MCF 10A (cell line): ENCODE data around the gene ENTPD5. TPM values are rescaled to one million over a fixed set of nuclear protein-coding genes. Genes with fewer than 3 reads are reported as not detected.
A peak's percentile ranks its signal among the peaks of the same experiment; 100 is the strongest.

Source experiments
- BruUV-seq: library from RNA; stranded (reverse); fragments of 400-500 nt; replicated peaks from 2 replicates; lab custom pipeline; 2021; lab: Mats Ljungman, UMichigan
- CTCF ChIA-PET: fragments of 300-600 bp; sonication (Branson Sonifier 250); formaldehyde crosslinking; extraction: SDS; loops from one replicate; lab custom pipeline; 2021; ENCODE audit warnings: antibody characterized with exemption, inconsistent platforms; lab: Yijun Ruan, JAX
- POLR2A ChIA-PET: fragments of 300-600, 350-650 bp; sonication (Branson Sonifier 250); formaldehyde crosslinking; extraction: SDS; loops from one replicate; lab custom pipeline; 2020; ENCODE audit warnings: antibody characterized with exemption, inconsistent platforms; lab: Yijun Ruan, JAX
- DNase-seq: peaks from one replicate; pipeline ENCODE4 v3.0.0-alpha.2; 2018; ENCODE audit not compliant: unreplicated experiment
- H3K27ac Mint-ChIP-seq: one replicate; pipeline ENCODE4 v1.8.0; 2022; ENCODE audit warnings: mild to moderate bottlenecking, low read depth, mixed read lengths; ENCODE audit not compliant: unreplicated experiment
- H3K27me3 Mint-ChIP-seq: one replicate; pipeline ENCODE4 v1.8.0; 2022; ENCODE audit warnings: mixed read lengths; ENCODE audit not compliant: insufficient read depth, unreplicated experiment
- H3K36me3 Mint-ChIP-seq: one replicate; pipeline ENCODE4 v1.8.0; 2022; ENCODE audit warnings: mild to moderate bottlenecking, moderate library complexity, mixed read lengths; ENCODE audit not compliant: insufficient read depth, unreplicated experiment
- H3K4me1 Mint-ChIP-seq: one replicate; pipeline ENCODE4 v1.8.0; 2022; ENCODE audit warnings: mixed read lengths; ENCODE audit not compliant: insufficient read depth, unreplicated experiment
- H3K4me3 Mint-ChIP-seq: one replicate; pipeline ENCODE4 v1.8.0; 2022; ENCODE audit warnings: mild to moderate bottlenecking, moderate library complexity, mixed read lengths; ENCODE audit not compliant: unreplicated experiment
- H3K9me3 Mint-ChIP-seq: one replicate; pipeline ENCODE4 v1.8.0; 2022; ENCODE audit warnings: mixed read lengths; ENCODE audit not compliant: unreplicated experiment
- intact Hi-C: fragments of 100-400 bp; cut with micrococcal nuclease; formaldehyde crosslinking; loops from 2 replicates; pipeline ENCODE4 v1.14.1; 2022
- total RNA-seq: library from RNA; stranded (reverse); gene quantifications from 2 replicates; pipeline ENCODE4 v1.2.3, GENCODE V29; 2022
- TF ChIP-seq, protein P1 (sequence below): fragments of 200-600 bp; IDR thresholded peaks from one replicate; pipeline ENCODE4 v1.8.0; 2022; ENCODE audit warnings: antibody characterized with exemption, mild to moderate bottlenecking; ENCODE audit not compliant: unreplicated experiment

ENTPD5 gene
- total RNA-seq, 1 experiment from 2014 or later: 13.9 TPM

DNA sequence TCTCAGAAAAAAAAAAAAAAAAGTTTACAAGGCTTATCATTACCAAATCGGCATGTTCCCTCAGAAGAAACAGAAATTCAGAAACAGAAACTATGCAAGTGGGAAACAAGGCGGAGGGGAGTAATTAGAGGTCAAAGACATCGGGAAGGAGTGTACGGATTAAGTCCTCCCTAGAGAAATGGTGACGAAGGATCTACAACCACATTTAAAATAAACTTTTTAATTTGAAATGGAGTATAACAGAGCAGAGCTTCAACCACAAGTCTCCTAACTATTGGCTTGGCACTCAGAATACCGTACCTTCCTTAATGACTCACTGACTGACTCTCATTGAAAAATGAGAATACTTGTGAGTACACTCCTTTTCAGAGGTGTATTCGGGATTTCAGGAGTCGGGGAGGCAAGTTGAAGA lies 908 bp downstream of the ENTPD5 start:
- Mint-ChIP-seq H3K27ac (peak overlapping the region; percentile 96), H3K4me1 (peaks cover 6% of the 10 kb centered on the region), H3K4me3 (peak overlapping the region; percentile 96), H3K36me3 (peaks cover 6% of the 10 kb centered on the region), H3K9me3 (no peaks in the 10 kb centered on the region), H3K27me3 (no peaks in the 10 kb centered on the region)
- peak; percentile 72 for DNase-seq
- ChIA-PET POLR2A (interaction anchor here (0.6 to 2.2 kb wide), 21 partner anchors 9 to 960 kb away, joined by 3 to 24 read pairs (median 4); partner anchors contain the start of genes ABCD4, ALDH6A1, COQ6 and FAM161B), CTCF (interaction anchor here (0.6 to 1.2 kb wide), 4 partner anchors 14 to 603 kb away, joined by 3 to 5 read pairs (median 3); no protein-coding TSS in a partner anchor)
- TSS peak; percentile 39 for BruUV-seq
- TF ChIP-seq, protein P1, sequence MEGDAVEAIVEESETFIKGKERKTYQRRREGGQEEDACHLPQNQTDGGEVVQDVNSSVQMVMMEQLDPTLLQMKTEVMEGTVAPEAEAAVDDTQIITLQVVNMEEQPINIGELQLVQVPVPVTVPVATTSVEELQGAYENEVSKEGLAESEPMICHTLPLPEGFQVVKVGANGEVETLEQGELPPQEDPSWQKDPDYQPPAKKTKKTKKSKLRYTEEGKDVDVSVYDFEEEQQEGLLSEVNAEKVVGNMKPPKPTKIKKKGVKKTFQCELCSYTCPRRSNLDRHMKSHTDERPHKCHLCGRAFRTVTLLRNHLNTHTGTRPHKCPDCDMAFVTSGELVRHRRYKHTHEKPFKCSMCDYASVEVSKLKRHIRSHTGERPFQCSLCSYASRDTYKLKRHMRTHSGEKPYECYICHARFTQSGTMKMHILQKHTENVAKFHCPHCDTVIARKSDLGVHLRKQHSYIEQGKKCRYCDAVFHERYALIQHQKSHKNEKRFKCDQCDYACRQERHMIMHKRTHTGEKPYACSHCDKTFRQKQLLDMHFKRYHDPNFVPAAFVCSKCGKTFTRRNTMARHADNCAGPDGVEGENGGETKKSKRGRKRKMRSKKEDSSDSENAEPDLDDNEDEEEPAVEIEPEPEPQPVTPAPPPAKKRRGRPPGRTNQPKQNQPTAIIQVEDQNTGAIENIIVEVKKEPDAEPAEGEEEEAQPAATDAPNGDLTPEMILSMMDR: no peak
- intact Hi-C loops: loop anchor here (1.0 to 2.0 kb wide), 2 partner anchors 66 to 67 kb away; partner anchors contain the start of genes ALDH6A1, COQ6, FAM161B and LIN52

DNA sequence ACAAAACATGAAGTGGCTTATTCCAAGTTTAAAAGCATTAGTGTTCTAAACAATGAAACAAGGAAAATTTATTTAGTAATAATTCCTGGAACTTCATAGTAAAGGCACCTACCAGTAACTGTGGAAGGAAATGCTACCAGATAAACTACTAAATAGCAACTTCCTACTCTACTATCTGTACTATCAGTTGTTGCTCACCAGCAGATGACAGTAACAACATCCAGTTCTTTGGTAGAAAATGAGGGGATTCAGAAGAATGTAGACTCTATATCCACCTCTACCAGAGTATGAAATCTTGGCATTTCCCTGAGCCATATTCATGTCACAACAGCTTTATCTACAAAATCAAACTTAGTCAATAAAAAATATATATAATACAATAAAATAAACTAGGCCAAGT lies 3.1 kb downstream of the ENTPD5 start:
- H3K9me3 Mint-ChIP-seq: no peaks in the 10 kb centered on the region
- ChIA-PET CTCF (no interaction called here), POLR2A (interaction anchor here (0.7 kb wide), 1 partner anchor 206 kb away, joined by 3 read pairs; no protein-coding TSS in a partner anchor)
- no peak overlapping the region for H3K4me3 Mint-ChIP-seq
- peaks cover 6% of the 10 kb centered on the region for H3K4me1 Mint-ChIP-seq
- no peaks in the 10 kb centered on the region for H3K27me3 Mint-ChIP-seq
- TF ChIP-seq, protein P1: no peak
- no peak overlapping the region for H3K27ac Mint-ChIP-seq
- DNase-seq: no peak
- intact Hi-C loops: no loop called here
- H3K36me3 Mint-ChIP-seq: peaks cover 18% of the 10 kb centered on the region
- no TSS peak for BruUV-seq

DNA sequence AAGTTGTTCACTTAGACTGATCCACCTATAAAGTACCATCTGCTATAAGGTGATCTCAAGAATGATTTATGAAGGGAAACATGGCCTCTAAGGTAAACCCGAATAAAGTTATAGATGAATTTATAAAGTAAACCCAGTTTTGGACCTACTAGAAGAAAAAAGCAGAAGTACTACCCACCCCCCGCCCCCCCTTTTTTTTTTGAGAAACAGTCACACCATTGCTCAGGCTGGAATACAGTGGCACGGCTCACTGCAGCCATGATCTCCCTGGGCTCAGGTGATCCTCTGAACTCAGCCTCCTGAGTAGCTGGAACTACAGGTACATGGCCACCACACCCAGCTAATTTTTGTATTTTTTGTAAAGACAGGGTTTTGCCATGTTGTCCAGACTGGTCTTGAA lies 3.9 kb downstream of the ENTPD5 start:
- Mint-ChIP-seq H3K9me3 (no peaks in the 10 kb centered on the region), H3K27me3 (no peaks in the 10 kb centered on the region), H3K27ac (no peak overlapping the region)

DNA sequence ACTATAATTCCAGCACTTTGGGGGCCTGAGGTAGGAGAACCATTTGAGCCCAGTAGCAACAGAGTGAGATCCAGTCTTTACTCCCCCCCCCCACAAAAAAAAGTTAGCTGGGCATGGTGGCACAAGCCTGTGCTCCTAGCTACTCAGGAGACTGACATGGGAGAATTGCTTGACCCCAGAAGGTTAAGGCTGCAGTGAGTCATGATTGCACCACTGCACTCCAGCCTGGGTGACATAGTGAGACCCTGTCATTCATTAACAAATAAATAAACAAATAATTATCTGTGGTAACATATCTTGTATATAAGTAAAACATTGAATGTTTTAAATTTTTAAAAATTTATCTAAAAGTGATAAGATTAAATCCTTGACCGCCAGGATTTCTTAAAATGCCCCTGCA lies 4.8 kb downstream of the ENTPD5 start:
- H3K4me1 Mint-ChIP-seq: peaks cover 6% of the 10 kb centered on the region
- H3K36me3 Mint-ChIP-seq: peaks cover 33% of the 10 kb centered on the region
- H3K27me3 Mint-ChIP-seq: no peaks in the 10 kb centered on the region
- intact Hi-C loops: no loop called here
- no peaks in the 10 kb centered on the region for H3K9me3 Mint-ChIP-seq
- H3K4me3 Mint-ChIP-seq: no peak overlapping the region
- ChIA-PET CTCF (no interaction called here), POLR2A (no interaction called here)
- TF ChIP-seq, protein P1: no peak
- DNase-seq: peak; percentile 31
- BruUV-seq: no TSS peak
- H3K27ac Mint-ChIP-seq: no peak overlapping the region

More for the DNA sequence above, 3.9 kb downstream of the ENTPD5 start:
- Mint-ChIP-seq H3K4me1 (peaks cover 6% of the 10 kb centered on the region), H3K4me3 (no peak overlapping the region), H3K36me3 (peaks cover 24% of the 10 kb centered on the region)
- TF ChIP-seq, protein P1: no peak
- POLR2A ChIA-PET: interaction anchor here (0.5 kb wide), 1 partner anchor 208 kb away, joined by 3 read pairs; no protein-coding TSS in a partner anchor
- BruUV-seq: no TSS peak
- no peak for DNase-seq
- CTCF ChIA-PET: no interaction called here
- intact Hi-C loops: no loop called here
